ENCODE results near the gene TCEAL4. TPM values are rescaled to one million over a fixed set of nuclear protein-coding genes. Genes with fewer than 3 reads are reported as not detected.
"Not testable (repeated sequence)": the region's sequence is repeated elsewhere in the genome, so short reads cannot be mapped to it uniquely, and the experiment has no call there.

TCEAL4 gene
- total RNA-seq, 4 donors from 2014 or later, result 343 to 818 (median 418) TPM

DNA sequence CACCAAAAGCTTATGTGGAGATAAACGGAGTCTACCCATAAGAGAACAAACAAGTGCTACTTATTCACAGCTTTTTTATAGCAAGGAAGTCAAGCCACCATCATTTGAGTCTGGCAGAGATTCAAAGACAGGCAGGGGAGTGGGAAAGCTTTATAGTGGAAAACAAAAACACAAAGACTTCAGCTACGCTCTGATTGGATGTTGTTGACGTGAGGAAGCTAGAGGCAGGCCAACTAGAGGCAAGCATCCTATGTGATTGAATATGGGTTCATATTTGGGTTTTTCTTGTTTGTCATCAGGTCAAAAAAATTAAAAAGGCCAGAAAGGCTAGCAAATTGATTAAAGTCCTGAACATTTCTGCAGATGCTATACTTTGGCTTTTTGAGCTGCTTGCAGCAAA lies 719 bp upstream of the TCEAL4 start:
- Histone ChIP-seq H3K27me3 (no peaks in the 10 kb centered on the region), H3K36me3 (peaks cover 0 to 6% (median 0%) of the 10 kb centered on the region in 4 donors), H3K27ac (replicated peaks in 1 of 4) (peak overlapping the region in 3 of 4 donors; percentile 88 to 91 (median 88)), H3K9me3 (no peaks in the 10 kb centered on the region), H3K4me1 (peaks cover 0 to 37% (median 10%) of the 10 kb centered on the region in 4 donors), H3K4me3 (peak overlapping the region; percentile 67 to 77 (median 68))
- 85% methylated on average over 3 of the region's 3 CpGs for WGBS
- no peak for DNase-seq (ENCODE audit: extremely low spot score)
- TF ChIP-seq, protein P1, sequence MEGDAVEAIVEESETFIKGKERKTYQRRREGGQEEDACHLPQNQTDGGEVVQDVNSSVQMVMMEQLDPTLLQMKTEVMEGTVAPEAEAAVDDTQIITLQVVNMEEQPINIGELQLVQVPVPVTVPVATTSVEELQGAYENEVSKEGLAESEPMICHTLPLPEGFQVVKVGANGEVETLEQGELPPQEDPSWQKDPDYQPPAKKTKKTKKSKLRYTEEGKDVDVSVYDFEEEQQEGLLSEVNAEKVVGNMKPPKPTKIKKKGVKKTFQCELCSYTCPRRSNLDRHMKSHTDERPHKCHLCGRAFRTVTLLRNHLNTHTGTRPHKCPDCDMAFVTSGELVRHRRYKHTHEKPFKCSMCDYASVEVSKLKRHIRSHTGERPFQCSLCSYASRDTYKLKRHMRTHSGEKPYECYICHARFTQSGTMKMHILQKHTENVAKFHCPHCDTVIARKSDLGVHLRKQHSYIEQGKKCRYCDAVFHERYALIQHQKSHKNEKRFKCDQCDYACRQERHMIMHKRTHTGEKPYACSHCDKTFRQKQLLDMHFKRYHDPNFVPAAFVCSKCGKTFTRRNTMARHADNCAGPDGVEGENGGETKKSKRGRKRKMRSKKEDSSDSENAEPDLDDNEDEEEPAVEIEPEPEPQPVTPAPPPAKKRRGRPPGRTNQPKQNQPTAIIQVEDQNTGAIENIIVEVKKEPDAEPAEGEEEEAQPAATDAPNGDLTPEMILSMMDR (IDR thresholded peaks at IDR 0.05), result no peak
- no peak for TF ChIP-seq POLR2A (IDR thresholded peaks at IDR 0.05; ENCODE audit: low read depth)
- TF ChIP-seq EP300 (IDR thresholded peaks at IDR 0.05), result no peak
- intact Hi-C loops (cut with DNase I), result no loop called here

DNA sequence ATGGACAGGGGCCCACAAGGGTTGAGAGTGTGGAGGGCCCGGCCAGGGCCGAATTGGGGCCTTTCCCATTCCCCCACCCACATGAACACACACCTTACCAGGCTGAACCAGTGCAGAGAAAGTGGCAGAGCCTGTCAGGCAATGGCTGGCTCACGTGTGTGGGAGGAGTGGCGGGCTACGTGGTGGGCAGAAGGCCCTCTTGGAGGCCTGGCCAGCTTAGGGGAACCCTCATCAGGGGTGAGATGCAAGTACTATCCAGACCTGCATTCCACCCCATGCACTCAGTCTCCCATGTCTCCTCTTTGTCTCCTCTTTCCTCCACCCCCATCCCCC lies 965 bp downstream of the TCEAL4 start:
- 51% methylated on average over 3 of the region's 5 CpGs for WGBS
- intact Hi-C loops (cut with DNase I), result no loop called here
- DNase-seq (ENCODE audit: extremely low spot score), result no peak
- peaks cover 0 to 37% (median 10%) of the 10 kb centered on the region in 4 donors for H3K4me1 ChIP-seq
- TF ChIP-seq, protein P1 (IDR thresholded peaks at IDR 0.05), result no peak
- TF ChIP-seq POLR2AphosphoS5 (IDR thresholded peaks at IDR 0.05) (no peak), EP300 (IDR thresholded peaks at IDR 0.05) (no peak), POLR2A (IDR thresholded peaks at IDR 0.05; ENCODE audit: low read depth) (no peak)
- H3K36me3 ChIP-seq, result peaks cover 0 to 6% (median 0%) of the 10 kb centered on the region in 4 donors
- no peaks in the 10 kb centered on the region for H3K27me3 ChIP-seq
- H3K4me3 ChIP-seq, result peak overlapping the region; percentile 67 to 77 (median 68)
- H3K9me3 ChIP-seq, result no peaks in the 10 kb centered on the region
- H3K27ac ChIP-seq (replicated peaks in 1 of 4), result peak overlapping the region; percentile 86 to 91 (median 88)

DNA sequence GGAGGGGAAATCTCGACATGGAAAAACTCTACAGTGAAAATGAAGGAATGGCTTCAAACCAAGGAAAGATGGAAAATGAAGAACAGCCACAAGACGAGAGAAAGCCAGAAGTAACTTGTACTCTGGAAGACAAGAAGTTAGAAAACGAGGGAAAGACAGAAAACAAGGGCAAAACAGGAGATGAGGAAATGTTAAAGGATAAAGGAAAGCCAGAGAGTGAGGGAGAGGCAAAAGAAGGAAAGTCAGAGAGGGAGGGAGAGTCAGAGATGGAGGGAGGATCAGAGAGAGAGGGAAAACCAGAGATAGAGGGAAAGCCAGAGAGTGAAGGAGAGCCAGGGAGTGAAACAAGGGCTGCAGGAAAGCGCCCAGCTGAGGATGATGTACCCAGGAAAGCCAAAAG lies 1.3 kb downstream of the TCEAL4 start:
- DNase-seq (ENCODE audit: extremely low spot score), result no peak
- Histone ChIP-seq H3K27me3 (no peaks in the 10 kb centered on the region), H3K36me3 (peaks cover 0 to 6% (median 0%) of the 10 kb centered on the region in 4 donors), H3K9me3 (no peaks in the 10 kb centered on the region), H3K4me3 (peak overlapping the region; percentile 67 to 77 (median 68)), H3K27ac (replicated peaks in 1 of 4) (peak overlapping the region; percentile 86 to 91 (median 88)), H3K4me1 (peaks cover 0 to 37% (median 10%) of the 10 kb centered on the region in 4 donors)
- WGBS, result 46% methylated on average over 4 of the region's 4 CpGs
- intact Hi-C loops (cut with DNase I), result no loop called here
- TF ChIP-seq POLR2A (IDR thresholded peaks at IDR 0.05; ENCODE audit: low read depth), result no peak
- no peak for TF ChIP-seq EP300 (IDR thresholded peaks at IDR 0.05)
- TF ChIP-seq POLR2AphosphoS5 (IDR thresholded peaks at IDR 0.05), result no peak

DNA sequence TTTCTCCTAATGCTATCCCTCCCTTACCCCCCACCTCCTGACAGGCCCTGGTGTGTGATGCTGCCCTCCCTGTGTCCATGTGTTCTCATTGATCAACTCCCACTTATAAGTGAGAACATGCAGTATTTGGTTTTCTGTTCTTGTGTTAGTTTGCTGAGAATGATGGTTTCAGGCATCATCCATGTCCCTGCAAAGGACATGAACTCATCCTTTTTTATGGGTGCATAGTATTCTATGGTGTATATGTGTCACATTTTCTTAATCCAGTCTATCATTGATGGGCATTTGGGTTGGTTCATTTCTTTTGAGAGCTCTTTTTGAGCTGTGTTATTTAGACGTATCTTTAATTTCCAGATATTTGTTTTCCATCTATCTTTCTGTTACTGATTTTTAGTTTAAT lies 7.0 kb downstream of the TCEAL4 start:
- intact Hi-C loops (cut with DNase I); H3K27me3 ChIP-seq; H3K27ac ChIP-seq (replicated peaks in 1 of 4); H3K4me3 ChIP-seq; DNase-seq (ENCODE audit: extremely low spot score); H3K9me3 ChIP-seq: not testable (repeated sequence)
- Histone ChIP-seq H3K4me1 (peaks cover 0 to 20% (median 4%) of the 10 kb centered on the region in 4 donors), H3K36me3 (peaks cover 0 to 14% (median 3%) of the 10 kb centered on the region in 4 donors)
- 100% methylated on average over 1 of the region's 1 CpG for WGBS

DNA sequence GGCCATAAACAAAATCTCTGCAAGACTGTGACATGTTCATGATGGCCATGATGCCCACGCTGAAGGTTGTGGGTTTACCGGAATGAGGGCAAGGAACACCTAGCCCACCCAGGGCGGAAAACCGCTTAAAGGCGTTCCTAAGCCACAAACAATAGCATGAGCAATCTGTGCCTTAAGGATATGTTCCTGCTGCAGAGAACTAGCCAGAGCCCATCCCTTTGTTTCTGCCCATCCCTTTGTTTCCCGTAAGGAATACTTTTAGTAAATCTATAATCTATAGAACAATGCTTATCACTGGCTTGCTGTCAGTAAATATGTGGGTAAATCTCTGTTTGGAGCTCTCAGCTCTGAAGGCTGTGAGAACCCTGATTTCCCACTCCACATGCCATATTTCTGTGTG lies 9.9 kb downstream of the TCEAL4 start:
- H3K4me3 ChIP-seq; DNase-seq (ENCODE audit: extremely low spot score); H3K36me3 ChIP-seq; intact Hi-C loops (cut with DNase I); H3K9me3 ChIP-seq; H3K4me1 ChIP-seq; H3K27me3 ChIP-seq; H3K27ac ChIP-seq (replicated peaks in 1 of 4): not testable (repeated sequence)
- 90% methylated on average over 6 of the region's 6 CpGs for WGBS

DNA sequence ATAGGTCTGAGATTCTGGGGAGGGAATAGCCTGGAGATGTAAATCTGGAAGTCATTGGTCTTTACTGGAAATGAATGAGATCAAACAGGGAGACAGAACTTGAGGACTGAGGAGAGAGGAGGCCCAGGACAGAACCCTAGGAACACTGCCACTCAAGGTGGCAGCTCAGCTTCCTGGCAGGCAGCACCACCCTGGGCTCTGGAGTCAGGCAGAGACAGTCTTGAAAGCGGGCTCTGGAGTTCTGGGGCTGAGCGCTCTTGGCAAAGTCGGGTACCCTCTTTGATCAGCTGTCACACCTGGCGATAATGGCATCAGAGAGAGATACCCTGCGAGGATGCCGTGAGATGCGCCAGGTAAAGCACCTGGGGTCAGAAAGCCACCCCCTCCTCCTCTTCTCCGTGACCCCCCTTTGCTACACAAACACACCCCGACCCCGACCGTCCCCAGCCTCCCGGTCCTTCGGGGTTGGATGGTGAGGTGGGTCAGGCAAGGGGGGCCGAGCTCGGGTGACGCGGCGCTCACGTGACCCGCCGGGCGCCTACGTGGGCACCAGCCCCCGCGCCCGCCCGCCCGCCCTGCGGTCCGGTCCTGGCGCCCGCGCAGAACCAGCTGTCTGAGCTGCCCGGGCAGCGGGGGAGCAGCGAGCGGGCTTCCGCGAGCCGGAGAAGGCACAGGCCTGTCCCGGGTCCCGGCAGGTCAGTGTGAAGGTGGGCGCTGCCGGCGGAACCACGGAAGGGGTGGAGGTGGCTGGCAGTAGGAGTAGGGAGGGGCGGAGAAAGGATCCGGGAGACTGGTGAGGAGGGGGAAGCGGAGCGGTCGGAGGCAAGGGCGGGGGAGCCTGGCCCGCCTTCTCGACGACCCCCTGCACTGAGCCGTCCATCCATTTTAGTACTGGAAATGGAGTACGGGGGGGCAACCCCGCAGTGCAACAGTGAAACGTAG lies 22.3 kb downstream of the TCEAL4 start, which contains the start of gene TCEAL3:
Gene TCEAL3 (plus strand): TSS at position 600 of the 942 bp plus-strand sequence. CDS start 1,102 bp downstream, outside the sequence.
- H3K4me1 ChIP-seq, result peaks cover 0 to 18% (median 7%) of the 10 kb centered on the region in 4 donors
- WGBS, result 18% methylated on average over 39 of the region's 59 CpGs
- peaks cover 0 to 3% (median 0%) of the 10 kb centered on the region in 4 donors for H3K27me3 ChIP-seq
- intact Hi-C loops (cut with DNase I), result no loop called here
- DNase-seq (ENCODE audit: extremely low spot score), result no peak
- no peaks in the 10 kb centered on the region for H3K36me3 ChIP-seq
- no peaks in the 10 kb centered on the region for H3K9me3 ChIP-seq
- H3K27ac ChIP-seq (replicated peaks in 1 of 4), result peak within 1 kb of the TSS; percentile 86 to 92 (median 92)
- no peak for TF ChIP-seq EP300 (IDR thresholded peaks at IDR 0.05)
- TF ChIP-seq POLR2AphosphoS5 (IDR thresholded peaks at IDR 0.05), result peak; percentile 35 to 88
- peak within 1 kb of the TSS; percentile 67 to 73 (median 71) for H3K4me3 ChIP-seq
